GM21619 (cell line): ENCODE results near the gene ABTB1.
"Not testable (repeated sequence)": the region's sequence is repeated elsewhere in the genome, so short reads cannot be mapped to it uniquely, and the experiment has no call there.

Experiments
- ATAC-seq: cut with Tn5 transposase; IDR thresholded peaks from one replicate; pipeline ENCODE4 v1.9.1; 2021; ENCODE audit not compliant: unreplicated experiment

The ABTB1 gene

DNA sequence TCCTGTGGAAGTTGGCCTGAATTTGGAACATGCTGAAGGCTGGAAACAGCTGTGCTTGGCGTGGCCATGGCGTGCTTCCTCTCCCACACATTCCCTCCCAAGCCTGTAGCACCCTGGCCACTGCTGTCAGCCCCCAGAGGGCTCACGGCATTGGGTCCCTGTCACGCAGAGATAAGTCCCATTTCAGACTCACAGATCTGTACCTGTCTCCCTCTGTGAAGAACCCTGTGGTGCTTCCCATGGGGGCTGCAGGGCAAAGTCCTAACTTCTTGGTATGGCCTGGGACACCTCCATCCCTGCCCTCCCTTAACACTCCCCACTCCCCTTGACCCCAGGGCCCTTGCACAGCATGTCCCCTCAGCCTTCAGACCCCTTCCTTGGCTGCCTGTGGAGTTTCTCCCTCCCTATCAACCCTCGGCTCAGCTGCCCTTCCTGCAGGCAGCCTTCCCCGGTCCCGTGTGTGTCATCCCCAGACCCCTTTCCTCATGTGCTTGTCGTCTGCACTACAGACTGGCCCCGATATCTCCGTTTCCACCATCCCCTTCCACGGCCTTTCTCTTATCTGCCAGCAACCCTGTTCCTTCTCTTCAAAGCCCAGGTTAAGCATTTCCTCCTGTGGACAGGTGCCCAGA, 28.6 kb downstream of the ABTB1 start:
- ATAC-seq, result no peak

DNA sequence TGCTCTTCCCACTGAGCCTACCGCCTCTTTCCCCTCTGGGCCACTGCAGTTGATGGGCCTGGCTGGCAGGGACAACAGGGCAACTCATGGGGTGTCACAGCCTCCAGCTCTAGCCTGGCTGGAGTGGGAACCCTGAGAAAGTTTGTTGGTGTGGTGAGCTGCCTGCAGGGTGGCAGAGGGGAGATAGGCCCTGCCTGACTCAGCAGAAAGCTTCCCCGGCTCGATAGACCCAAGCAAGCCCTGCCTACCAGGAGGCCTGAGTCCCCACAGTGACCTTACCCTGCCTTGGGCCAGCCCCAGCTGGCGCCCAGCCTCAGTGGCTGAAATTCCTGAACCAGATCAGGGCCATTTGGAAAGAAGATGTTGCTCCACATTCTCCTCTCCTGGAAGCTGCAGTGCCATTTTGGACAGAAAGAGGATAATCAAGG, 29.4 kb downstream of the ABTB1 start:
- no peak for ATAC-seq

DNA sequence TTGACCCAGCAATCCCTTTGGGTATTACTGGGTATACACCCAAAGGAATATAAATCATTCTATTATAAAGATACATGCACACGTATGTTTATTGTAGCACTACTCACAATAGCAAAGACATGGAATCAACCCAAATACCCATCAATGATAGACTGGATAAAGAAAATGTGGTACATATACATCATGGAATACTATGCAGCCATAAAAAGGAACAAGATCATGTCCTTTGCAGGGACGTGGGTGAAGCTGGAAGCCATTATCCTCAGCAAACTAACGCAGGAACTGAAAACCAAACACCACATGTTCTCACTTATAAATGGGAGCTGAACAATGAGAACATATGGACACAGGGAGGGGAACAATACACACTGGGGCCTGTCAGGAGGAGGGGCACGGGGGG, 32.1 kb downstream of the ABTB1 start:
- not testable (repeated sequence) for ATAC-seq

DNA sequence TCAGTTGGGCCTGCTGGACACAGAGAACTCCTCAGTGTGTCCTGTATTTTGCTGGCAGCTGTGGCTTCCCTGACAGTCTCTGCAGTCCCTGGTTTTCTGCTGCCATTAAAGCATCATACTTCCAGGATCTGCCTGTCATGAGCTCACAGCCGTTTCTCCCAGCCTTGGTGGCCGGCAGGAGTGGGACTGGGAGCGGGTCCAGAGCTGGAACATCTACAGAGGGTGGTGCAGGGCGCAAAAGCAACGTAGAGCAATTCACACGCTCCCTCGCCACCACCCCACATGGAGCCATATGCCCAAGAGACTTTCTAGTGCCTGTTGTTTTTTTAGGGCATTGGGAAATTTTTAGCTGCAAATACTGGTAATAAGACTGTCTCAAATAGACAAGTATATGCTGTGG, 33.6 kb downstream of the ABTB1 start:
- no peak for ATAC-seq

DNA sequence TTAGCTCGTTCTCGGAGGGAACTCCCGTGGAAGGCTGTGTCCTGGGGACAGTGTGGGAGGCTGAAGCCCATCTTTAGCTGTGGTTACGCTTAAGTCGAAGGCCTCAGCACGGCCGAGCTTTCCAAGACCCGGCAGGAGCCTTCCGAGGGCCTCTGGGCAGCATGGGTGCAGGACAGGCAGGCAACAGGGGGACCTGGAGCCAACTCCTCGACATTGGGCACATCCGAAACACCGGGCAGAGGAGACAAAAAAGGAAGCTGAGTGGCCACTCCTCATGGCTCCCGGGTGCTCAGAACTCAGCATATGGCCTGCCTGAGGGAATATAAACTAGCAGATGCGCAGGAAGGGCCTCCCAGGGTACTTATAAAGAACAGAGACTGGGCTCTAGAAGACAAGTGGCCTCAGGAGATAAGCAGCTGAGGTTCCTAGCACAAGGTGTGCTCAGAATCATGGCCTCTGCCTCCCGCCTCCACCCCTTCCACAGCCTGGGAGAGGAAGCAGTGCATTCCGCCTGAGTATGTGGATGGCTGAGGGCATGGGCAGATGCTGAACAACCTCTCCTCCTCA, 34.1 kb downstream of the ABTB1 start:
- no peak for ATAC-seq

DNA sequence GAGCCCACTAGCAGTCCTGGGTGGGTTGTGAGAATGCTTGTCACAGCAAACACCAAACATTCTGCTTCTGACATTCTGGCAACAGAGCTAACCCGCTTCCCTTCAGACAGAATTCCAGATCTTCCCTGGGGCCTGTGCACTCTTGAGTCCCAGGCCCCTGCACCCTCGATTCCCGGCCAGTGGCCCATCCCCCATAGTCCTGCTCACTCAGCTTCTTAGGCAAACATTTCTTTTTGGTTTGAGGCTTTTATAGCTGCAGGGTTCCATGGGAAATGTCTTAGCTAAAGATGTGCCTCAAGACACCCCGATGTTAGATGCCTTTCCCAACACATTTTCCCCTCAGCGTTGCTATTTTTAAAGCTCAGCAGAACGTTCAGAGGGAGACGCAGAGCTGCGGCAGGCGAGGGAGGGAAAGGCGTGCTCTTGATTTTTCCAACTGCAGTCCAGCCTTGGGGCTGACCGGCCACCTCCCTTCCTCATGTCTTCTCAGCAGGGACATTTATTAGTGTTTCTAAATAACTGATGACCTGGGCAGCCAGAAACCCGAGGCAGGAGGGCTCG, 35.2 kb downstream of the ABTB1 start:
- no peak for ATAC-seq

DNA sequence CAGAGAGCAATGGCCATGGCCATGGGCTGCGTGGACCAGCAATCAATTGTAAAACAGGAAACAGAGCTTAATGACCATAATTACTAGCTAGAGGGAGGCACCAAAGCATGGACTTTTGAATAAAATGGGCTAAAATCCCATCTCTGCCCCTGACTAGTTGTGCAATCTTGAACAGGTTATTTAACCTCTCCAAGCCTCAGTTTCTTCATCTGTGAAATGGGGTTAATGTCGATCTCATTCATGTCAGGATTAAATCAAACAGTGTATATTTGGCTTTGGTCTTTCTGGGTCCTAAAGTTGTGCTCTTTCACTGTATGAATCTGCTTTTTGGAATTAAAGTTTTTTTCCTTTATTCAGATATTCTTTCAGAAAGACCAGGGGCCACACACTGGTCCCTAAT, 36.1 kb downstream of the ABTB1 start:
- ATAC-seq, result no peak

DNA sequence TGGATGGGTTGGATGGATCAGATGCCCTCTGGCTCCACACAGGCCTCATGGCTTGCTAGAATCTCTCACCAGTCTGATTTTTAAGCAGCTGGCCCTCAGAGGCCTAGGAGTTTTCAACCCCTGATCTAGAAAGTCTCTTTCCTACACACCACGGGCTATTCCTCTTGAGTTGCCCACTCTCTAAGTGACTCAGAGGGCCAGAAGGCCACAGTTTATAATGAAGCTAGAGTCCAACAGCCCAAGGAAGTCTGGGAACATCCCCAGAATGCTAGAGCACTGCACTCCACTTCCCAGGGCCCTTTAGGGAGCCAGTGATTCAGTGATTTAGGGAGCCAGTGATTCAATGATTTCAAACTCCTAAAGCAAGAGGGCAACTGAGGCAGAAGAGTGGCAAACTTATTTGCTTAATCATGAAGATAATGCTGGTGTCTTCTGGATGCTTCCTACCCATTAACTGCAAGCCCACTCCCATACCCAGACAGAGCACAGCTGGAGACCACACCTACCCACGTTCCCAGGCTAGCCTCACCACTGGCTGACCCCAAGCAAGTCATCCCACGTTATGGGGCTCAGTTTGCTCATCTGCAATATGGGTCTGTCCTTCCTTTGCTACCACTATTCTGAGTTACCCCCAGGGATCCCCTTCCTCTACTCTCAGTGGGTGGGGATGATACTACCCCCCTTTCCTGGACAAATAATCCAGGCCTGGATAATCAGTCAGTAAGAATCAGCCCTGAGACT, 36.7 kb downstream of the ABTB1 start:
- no peak for ATAC-seq

DNA sequence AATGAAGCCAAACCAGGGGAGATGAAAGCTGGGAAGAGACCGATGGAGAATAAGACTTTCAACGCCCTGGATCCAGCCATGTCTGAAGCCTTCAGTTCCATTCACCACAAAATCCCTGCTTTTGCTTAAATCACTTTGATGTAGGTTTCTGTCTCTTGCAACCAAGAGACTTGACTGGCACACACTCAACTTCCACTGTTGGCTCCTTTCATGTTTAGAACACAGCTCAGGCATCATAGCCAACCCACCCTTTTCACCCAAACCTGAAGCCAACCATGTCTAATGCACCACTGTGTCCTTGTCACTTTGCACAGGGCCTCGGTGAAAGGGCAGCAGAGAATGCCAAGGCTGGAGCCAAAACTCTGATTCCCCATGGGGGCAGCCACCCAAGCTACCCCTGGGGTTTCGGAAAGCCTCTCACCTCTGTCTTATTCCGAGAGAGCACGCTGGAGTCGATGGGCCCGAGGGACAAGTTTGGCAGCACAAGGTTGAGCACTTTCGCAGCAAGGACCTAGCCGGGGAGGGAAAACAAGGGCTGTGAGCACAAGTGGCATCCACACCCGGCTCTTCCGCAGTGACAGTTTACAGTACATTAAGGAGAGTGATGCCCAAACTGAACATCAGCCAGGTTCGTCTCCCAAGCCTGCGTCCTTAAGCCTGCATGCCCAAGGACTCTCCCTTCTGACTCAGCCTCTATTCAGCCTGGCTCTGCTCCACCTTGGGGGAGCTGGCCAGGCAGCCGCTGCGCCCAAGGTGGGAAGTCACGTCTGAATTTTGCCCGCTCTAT, 37.6 kb downstream of the ABTB1 start:
- ATAC-seq, result no peak

DNA sequence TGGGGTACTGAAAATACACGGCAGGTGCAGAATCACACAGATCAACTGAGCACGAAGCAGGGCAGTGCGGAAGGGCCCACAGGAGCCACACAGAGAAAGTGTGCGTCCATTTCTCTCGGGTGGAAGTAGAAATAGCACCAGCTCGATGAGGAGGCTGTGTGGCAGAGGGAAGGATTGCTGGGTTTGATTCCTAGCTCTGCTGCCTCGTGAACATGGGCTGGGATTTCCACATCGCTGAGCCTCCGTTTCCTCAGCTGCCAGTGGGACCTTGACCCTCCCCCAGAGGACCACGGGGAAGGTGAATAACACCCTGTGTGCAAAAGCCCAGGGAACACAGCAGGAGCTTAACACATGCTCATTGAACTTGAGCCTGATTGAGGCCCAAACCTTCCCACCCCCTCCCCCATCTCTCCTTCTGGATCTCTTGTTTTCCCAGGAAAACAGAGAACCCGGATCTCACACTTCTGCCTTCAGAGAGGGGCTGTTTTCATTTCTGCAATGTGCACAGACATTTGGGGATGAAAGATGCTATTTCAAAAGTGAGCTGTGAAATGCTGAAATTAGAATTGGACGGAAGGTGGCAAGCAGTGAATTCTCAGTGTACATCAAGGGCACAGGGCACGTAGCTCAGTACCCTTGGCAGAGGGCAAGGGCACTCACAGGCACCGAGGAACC, 38.4 kb downstream of the ABTB1 start:
- no peak for ATAC-seq

DNA sequence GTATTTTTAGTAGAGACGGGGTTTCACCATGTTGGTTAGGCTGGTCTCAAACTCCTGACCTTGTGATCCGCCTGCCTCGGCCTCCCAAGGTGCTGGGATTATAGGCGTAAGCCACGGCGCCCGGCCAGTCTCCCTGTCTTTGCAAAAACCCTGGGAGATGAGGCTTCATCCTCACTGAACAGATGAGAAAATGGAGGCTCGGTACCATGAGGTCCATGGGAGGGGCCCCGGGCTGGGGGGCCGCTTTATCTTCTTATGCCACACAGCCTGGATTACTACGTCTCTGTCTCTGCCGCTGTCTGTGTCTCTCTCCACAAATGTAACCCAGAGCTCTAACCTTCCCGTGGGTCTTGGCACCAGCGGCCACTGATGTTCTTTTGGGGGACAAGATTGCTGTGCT, 39.1 kb downstream of the ABTB1 start:
- ATAC-seq, result no peak

DNA sequence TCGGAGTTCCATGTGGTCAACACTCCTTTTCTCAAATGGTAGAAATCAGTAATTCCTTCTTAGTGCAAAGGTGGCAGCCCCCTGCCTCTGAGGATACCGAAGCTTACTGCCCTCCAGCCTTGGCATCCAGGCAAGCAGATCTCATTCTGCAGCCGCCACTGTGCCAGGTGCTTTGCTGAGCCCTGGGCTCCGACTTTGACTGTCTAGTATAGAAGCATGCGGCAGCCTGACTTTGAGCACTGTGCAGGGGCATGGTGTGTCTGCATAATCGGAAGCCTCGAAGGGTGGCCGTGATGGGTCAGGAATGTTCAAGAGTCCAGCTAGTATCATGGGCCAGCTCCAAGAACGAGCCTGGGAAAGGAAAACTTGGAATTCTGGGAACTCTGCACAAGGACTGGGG, 39.7 kb downstream of the ABTB1 start:
- no peak for ATAC-seq

DNA sequence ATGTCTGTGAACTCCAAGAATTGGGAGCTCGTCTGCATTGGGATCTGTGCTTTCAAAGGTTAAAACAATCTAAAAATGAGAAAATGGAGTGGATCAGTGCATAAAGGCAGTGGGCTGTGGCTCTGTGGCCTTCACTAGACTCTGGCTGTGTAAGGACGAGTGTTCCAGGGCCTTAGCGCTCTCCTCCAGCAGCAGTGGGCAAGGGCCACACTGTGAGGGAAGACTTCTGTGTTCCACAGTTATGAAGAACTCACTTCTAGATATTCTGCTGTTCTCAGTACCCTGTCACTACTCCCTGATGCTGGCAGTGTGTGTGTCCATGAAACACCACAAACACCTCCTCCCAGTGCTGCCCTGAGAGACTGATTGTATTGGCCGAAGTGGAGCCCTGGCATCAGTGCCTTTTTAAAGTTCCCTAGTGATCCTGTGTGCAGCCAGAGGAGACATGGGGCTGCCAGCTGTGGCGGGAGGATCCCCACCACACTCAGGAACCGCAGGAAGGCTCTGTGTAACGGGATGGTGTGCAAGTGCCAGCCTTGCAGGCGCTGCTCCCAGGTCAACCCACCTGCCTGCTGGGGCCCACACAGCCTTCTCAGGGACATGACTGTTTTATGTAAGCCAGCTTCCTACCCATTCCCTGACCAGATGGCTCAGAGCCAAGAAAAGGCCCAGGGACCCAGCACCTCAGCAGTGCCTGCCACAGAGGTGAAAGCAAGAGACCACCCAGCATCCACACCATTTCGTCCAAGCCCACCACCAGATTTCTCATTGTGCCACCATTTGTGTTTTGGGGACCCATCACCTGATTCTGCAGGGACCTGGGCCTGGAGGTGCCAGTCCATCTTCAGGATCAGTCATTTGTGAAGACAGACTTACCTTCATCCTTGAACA, 40.4 kb downstream of the ABTB1 start:
- no peak for ATAC-seq

DNA sequence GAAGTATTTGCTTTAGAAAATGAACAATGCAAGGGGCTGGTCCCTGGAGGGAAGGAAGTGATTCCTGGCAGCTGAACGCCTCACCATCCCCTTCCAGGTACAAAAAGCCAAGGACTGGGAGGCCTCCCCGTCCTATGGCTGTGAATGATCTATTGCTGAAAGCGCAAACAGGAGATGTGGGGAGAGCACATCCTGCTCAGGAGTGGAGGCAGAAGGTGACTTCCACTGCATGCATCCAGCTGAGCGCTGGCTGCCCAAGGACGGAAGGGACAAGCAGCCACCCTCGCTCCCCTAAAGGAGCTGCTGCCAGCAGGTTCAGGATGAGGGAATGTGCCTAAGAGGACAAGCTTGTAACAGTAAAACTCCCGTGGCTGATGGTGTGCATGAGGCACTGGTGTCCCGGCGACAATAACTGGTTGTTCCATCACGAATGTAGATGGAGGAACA, 41.4 kb downstream of the ABTB1 start:
- ATAC-seq, result no peak

DNA sequence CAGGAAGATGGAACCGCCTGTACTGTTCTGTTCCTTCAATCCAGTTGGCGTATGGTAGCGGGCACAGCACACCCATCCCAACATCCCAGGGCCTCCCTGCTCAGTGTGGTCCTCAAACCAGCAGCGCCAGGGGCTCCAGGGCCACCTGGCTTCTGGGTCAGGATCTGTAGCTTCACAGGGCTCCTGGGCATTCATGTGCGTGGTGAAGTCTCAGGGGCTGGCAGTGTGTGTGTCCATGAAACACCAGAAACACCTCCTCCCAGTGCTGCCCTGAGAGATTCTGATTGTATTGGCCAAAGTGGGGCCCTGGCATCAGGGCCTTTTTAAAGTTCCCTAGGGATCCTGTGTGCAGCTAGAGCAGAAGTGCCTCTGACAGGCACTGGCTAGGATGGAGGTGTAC, 42.1 kb downstream of the ABTB1 start:
- ATAC-seq, result no peak

DNA sequence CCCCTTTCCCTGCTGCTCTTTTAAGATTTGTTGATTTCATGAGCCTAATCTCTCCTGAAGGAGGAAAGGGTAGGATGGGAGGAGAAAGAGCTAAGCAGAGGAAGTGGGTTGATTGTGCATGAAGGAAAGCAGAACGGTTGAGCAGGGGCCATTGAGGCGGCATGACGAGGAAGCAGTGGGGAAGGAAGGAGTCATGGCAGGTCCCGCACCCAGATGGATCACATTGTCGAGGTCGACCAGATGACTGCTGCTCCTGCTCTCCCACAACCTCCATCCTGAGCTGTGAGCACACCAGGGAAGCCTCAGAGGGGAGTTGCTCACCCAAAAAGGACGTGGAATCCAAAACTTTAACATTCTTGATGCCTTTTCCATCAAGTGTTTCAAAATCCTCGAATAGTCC, 42.8 kb downstream of the ABTB1 start:
- no peak for ATAC-seq

DNA sequence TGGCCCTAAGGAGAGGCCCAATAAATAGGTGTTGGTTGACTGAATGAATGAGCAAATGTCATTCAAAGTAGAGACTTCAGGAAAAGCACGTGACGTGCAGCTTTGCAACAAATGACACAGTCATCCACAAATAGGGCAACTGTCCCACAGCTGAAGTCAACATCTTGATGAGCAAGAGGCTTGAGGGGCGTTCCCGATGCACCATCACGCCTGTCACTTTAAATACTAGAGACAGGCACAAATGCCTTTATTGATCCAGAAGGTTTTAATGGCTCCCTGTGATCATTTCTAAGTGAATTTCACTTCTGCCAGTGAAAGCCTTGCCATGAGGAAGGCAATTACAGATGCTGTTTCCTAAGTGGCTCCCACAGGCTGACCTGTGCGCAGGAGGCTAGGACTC, 43.6 kb downstream of the ABTB1 start:
- ATAC-seq, result no peak

DNA sequence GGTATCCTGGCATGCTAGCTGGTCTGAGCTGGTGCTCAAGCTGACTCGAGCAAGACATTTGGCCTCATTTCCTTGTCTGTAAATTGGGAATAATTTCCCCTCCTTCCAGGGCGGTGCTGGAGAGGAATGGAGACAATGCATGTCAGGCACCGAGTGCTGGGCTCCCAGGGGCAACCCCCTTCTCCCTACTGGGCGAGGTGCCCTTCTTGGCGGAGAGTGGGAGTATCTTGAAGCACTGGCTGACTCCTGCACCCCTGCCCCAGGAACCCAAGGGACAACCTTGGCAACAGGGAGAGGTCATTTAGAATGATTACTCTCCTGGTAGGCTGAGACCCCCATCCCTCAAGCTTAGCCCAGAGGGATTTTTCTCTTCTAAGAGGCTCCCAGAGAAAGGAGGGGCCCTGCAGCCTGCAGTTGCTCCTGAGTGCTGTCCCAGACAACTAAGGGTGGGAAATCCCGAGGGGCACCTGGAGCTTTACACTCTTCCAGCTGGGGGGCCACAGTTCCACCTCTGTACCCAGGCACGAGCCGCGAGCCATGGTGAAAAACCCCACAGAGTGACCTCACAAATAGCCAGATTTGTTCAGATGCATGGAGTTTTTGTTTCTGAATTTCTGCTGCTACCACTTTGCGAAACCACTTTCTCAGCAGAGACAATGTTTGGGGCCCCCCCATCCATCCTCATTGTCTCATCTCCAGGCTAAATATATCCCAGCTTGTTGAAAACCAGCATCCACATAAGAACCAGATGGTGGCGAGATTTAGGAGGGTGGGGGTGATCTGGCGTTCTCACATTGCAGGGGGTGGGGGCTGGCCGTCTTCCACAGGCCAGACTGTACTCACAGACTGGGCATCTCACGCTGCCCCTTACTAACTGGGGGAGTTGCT, 44.8 kb downstream of the ABTB1 start:
- no peak for ATAC-seq
